SKM-1 treated with dmso at 0.1 percent for 144 hours (cell line): Measurements from ENCODE around the gene NEIL3.

Experiments
- DNase-seq: peaks from one replicate; lab custom pipeline; 2025; ENCODE audit not compliant: unreplicated experiment; lab: John Stamatoyannopoulos, UW

NEIL3 gene

GRCh38 chr4:177410566-177410965 lies 100.9 kb downstream of the NEIL3 start:
- DNase-seq = no peak

- no peak for DNase-seq
Measured at GRCh38 chr4:177411996-177412395, 102.3 kb downstream of the NEIL3 start.
